Putamen (tissue), 1 donor: Measurements from ENCODE around the gene ENTPD8.
A peak's percentile ranks its signal among the peaks of the same experiment; 100 is the strongest.

Experiments used
- DNase-seq: peaks from one replicate; pipeline ENCODE4 v3.0.0-alpha.2; 2016; ENCODE audit warnings: low spot score

Gene ENTPD8, protein sequence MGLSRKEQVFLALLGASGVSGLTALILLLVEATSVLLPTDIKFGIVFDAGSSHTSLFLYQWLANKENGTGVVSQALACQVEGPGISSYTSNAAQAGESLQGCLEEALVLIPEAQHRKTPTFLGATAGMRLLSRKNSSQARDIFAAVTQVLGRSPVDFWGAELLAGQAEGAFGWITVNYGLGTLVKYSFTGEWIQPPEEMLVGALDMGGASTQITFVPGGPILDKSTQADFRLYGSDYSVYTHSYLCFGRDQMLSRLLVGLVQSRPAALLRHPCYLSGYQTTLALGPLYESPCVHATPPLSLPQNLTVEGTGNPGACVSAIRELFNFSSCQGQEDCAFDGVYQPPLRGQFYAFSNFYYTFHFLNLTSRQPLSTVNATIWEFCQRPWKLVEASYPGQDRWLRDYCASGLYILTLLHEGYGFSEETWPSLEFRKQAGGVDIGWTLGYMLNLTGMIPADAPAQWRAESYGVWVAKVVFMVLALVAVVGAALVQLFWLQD

DNA sequence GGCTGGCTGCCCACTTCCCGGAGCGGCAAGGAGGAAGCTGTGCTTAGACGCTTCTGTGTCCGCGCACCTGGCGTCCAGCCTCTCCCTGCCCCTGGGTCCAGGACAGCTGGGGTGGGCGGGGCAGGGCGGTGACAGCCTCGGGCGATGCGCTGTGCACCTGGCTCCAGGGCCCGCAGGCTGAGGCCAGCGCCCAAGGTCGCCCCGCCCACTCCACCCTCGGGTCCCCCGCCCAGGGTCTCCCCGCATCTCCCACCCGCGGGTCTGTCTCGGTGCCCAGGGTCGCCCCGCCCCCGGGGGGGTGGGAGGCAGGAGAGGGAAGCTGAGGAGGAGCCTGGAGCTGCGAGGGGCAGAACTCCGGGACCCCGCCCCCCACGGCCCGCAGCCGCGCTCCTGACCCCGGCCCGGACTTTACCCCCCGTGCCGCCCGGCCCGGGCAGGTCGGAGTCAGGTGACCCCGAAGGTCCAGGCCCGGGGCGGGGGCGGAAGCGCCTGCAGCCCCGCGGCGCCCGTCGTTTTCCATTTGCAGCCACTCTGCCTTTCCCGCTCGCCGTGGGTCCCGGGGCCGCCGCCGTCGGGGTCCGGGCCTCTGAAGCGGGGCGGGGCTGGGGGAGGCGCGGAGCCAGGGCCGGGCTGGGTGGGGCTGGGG, at the start of gene ENTPD8:
Gene ENTPD8 (minus strand): TSS at position 69 of the 646 bp plus-strand sequence. CDS start 3,072 bp downstream, outside the sequence.
- no peak for DNase-seq

DNA sequence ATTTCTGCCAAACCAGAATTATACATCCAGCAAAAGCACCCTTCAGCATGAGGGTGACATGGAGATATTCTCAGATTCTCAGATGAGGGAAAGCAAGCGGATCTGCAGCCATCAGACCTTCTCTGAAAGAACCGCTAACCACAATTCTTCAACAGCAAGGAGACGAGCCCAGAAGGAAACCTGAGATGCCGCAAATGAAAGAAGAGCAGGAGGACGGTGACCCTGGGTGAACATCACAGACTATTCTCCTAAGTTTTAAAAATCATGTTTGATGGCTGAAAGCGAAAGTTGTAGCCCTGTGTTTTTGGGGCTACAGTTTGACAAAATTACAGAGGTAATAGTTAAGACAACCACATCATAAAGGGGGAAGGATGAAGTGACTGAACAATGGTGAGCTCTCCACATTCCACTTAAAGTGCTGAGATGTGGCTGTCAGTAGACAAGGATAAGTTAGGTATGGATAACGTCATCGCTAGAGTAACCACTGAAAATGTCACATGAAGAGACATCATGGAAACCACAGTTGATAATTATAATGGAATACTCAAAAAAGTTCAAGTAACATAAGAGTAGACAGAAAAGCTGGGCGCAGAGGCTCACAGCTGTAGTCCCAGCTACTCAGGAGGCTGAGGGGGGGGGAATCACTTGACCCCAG, 49.5 kb upstream of the ENTPD8 start:
- DNase-seq = no peak

DNA sequence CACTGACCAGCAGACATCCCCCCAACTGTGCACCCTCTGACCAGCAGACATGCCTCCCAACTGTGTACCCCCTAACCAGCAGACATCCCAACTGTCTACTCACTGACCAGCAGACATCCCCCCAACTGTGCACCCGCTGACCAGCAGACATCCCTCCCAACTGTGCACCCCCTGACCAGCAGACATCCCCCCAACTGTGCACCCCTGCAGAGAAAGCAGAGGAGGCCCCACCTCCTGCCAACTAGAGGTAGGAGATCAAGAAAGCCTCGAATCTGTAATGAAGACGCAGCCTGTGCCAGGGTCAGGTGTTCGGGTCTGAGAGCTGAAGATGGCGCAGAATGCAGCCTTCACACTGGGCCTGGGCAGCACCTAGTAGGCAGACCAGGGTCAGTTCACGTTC, 47.7 kb upstream of the ENTPD8 start:
- DNase-seq = no peak

DNA sequence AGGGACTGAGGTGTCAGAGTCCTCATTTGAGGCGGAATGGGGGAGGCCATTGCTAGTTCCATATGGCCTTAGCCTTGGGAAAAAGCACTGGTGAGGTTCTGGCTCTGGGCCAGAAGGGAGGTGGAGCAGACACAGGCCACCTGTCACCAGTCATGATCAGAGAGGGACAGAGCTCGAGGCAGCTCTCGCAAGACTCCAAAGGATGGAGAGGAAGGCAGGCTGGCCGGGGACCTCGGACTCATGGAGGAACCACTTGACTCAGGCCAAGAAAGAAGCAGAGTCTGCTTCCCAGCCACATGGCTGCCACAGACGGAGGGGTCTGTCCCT, 47.1 kb upstream of the ENTPD8 start:
- no peak for DNase-seq

DNA sequence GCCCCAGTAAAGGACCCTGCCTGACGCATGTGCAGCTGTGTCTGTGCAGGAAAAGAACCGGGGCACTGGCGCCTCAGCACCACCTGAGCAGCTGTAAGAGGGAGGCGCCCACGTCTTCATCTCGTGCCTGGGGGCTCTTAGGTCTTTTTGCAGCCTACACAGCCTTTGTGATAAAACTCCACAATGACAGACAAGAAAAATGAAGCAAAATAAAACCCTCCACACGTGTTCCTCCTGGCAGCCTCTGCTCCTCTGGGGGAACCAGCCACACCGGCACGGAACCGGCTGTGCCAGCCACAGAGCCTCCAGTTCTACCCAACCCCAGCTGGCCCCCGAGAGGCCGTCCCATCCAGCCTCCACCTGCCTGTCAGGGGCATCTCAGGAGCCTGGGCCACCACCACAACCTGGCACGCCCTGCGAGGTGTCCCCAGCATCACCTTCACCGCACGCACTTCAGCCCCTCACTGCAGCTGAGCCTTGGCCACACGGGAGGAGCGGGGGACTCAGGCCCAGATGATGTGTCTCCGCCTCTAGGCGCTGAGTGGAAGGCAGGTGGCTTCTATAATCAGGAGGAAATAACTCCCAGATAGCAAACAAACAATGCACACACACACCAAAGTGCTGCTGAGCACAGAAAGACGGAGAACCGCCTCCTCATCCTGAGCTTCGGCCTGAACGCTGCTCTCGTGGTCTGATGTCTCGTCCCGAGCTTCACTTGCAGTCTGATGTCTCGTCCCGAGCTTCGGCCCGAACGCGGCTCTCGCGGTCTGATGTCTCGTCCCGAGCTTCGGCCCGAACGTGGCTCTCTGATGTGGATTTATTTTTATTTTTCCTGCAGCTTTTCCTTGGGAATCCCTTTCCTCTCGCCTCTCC, 46.5 kb upstream of the ENTPD8 start:
- DNase-seq = peak; percentile 23

DNA sequence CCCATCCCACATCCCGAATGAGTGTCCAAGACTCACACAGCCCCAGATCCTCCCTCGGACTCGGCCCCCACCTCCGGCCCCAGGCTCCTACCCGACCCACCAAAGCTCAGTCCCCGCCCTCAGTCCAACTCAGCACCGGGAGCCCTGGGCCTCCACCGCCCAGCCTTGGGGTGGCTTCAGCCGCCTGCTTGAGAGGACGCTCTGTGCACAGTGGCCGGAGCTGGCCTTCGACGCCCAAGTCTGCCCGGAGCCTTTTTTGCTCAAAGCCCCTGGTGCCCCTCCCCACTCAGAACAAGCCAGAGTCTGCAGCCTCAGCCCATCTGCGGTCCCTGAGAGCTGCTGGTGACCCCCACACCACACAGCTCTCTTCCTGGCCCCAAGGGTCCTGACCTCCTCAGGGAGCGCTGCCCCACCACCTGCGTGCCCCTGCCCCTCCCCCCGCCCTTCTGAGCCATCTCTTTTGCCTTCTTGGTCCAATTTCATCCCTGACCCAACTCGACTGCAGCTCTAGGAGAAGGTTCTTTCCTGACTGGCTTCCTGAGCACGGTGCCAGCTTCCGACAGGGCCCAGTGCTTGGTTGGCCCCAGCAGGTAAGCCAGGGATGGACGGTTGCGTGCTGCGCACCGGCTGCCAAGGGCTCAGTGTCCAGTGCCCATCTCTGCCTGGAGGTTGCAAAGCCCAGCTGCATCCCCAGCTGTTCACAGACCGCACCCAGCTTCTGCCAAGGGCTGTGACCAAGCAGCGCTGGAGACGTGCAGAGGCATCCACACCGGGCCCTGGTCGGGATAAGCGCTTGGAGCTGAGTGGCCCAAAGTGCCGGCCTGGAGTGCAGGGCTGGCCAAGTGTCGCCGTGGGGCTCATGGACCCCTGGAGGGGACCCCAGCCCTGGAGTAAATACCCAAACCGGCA, 45.6 kb upstream of the ENTPD8 start:
- DNase-seq = no peak

DNA sequence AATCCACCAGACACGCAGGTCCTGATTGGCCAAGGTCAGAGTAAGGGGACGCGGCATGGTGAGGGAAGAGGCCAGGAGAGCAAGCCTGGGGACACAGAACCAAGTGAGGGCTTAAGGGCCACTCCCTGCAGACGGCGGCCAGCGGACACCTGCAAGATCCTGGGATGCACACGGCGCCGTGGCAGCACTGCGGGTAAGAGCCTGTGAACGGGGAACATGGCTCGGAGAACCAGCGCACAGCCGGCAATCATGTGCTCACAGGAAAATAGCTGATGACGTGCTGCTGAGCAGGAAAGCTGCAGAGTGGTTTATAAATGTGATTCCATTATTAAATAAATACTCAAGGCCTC, 45.0 kb upstream of the ENTPD8 start:
- DNase-seq = no peak

DNA sequence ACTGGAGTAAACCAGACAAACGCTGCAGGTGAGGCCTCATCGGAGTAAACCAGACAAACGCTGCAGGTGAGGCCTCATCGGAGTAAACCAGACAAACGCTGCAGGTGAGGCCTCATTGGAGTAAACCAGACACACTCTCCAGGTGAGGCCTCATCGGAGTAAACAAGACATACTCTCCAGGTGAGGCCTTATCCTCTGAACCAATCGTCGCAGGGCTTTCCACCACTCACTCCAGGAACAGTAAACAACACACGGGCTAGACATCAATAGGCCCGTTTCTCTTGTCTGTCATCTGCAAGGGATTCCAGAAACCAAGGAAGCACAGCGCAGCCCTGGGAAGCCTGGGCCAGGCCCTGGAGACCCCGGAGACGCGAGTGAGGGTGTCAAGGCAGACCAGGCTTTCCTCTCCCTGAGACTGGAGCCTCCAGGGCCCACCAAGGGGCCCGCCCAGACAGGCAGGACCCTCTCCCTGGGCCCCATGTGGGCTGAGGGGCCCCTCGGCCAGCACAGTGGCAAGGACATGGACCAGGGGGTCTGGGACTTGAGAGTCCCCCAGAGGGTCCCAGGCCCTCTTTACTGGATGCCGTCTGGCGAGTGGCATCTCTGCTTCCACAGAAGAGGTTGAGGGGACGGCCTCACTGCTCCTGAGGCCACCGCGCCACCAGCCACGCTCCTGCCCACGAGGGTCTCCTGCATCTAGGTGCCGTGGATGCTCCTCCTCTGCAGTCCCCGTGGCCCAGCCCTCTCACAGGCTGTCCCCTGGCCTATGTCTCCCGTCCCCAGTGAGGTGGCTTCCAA, 44.4 kb upstream of the ENTPD8 start:
- DNase-seq = no peak

DNA sequence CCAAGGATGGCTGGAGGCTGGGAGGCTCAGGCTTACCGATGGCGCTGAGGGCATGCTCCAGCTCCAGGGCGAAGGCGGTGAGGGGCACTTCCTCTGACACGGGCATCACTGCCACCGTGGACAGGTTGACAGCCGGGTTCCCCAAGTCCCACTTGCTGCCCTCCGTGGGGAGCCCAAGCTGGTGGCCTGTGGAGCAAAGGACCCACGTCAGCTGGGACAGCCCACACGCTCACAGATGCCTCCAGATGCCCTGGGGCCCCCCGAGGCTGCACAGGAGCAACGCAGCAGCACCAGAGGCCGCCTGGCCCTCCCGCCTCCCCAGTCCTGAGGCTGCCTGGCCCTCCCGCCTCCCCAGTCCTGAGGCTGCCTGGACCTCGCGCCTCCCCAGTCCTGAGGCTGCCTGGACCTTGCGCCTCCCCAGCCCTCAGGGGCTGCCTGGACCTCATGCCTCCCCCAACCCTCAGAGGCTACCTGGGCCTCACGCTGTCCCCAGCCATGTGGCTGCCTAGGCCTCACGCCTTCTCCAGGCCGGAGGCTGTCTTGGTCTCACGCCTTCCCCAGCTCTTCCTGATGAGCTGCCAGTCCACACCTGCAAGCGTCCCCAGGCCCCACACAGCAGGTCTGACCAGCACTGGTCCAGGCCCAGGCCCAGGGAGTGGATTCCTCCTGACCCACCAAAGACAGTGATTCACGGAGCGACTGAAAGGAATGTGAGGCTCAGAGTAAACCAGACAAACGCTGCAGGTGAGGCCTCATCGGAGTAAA, 43.6 kb upstream of the ENTPD8 start:
- no peak for DNase-seq

DNA sequence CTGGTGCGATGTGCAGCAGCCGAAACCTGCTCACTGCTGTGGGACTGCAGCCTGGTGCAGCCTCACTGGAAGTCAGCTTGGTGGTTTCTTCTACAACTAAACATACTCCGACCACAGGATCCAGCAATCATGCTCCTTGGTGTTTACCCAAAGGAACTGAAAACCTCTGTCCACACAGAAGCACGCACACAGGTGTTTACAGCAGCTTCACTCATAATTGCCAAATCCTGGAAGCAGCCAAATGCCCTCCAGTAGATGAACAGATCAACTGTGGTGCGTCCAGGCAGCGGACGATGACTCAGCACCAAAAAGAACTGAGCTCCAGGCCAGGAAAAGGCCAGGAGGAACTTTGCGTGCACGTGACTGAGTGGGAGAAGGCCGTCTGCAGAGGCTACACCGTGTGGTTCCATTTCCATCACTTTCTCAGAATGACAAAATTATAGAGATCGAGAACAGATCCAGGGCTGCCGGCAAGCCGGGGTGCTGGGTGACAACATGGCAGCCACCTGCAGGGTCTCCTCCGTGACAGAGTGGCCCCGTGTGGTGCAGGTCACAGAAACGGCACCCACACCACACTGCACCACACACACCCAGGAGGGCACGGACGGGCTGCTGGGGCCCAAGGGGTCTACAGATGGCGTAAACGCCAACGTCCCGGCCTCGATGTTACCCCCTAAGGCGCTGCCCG, 41.1 kb upstream of the ENTPD8 start:
- DNase-seq = no peak

DNA sequence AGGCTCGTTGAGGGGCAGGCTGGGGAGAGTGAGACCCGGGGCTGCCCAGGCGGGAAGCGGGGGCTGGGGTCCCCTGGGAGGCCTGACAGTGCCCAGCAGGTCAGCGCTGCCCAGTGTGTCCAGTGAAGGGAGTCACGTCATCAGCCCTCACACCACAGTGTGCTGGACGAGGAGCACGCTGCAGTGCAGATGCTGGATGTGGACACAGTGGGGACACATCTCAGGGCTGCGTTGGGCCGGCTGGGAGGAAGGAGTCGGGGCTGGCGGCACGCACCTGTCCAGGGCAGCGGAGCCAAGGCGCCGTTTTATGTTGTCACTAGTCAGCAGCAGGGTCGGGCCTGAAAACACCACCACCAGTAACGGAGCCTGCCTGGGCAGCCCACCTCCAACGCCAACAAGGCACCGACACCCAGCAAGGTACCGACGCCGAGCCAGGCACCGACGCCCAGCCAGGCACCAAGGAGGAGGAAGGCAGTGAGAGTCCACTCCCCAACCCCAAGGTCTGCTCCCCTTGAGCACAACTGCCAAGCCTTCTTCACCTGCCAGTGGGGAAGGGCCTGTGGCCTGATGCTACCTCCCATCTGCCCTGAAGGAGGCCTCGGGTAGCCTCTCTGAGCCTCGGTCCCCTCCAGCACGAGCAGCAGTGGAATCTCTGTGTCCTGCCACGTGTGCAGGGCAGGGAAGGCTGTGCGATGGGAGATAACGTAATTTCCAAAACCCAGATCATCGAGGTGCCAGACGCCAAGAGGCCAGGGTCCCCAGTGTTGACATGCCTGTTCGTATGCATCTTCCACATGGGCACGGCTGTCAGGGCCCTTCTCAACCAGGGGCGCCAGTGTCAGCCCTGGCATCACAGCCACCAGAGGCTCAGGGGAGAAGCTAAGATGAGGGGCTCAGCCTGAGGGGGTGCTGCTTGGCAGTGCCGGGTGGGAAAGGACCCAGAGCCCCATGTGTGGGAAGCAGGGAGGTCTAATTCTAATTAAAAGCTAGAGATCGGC, 39.8 kb upstream of the ENTPD8 start:
- no peak for DNase-seq

DNA sequence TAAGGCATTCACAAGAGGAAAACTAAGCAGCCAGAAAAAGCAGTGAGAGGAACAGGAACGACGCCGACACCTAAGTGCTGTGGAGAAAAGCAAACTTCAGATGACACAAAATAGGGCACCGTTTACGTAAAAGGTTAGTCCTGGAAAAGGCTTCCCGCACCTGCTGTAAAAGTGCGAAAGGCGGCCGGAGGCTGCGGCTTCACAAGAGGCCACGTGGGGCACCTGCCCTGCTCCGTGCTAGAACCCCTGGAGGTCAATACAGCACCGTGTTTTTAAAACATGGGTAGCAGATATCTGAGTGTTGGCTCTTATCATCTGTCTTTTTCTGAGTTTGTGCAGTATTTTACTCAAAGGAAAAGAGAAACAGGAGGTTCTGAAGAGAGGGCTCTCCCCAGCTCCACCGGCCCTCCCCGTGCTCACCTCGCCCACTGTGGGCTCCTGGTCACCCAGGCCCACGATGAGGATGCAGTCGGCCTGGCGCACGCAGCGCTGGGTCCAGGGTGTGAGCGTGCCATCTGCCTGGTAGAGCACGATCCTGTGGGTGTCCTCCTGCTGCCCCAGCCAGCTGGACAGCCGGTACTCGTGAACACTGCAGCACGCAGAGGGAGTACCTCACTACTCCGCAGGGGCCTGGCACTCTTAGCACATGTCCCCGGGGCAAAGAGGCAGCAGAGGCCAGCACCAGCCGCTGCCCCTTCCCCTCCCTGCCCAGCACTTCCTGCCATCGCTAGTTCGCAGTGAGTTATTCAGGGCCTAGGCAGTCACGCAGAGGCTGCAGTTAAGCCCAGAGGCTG, 38.9 kb upstream of the ENTPD8 start:
- DNase-seq = no peak

DNA sequence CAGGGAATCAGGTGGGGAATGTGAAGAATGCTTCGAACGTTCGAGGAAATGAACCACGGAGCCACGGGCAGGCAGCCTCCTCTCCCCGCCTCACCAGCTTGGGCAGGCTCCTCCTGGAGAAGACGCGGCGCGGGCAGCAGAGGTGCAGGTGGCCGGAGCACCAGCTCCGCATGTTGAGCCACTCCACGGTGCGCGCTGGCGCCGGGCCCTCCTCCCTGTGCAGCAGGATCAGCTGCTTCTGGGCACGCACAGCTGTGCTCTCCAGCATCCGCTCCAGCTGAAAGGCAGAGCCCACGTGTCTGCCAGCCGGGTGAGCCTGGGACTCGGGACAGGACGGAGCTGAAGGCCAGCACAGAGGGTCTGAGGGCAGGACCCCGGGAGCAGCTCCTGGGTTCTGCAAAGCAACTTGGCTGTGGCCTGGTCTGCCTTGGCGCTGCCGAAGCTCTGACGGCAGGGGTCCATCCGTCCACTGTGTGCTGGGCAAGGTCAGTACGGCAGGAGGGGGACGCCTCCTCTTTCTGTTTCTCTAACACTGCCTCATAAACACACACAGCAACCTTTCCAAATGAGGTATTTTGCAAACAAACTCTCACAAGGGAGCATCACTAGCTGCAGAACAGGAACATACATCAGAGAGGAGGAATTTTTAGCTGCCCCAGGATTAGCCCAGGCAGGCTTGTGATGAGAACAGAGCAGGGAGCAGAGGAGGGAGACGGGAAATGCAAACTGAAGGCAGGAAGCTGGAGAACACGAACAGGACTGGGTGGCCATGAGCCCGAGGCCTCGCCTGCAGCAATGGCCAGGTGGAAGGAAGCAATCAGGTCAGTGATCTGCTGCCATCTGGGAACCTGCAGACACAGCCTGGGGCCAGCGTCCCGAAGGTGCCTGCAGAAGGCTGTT, 38.1 kb upstream of the ENTPD8 start:
- DNase-seq = no peak

DNA sequence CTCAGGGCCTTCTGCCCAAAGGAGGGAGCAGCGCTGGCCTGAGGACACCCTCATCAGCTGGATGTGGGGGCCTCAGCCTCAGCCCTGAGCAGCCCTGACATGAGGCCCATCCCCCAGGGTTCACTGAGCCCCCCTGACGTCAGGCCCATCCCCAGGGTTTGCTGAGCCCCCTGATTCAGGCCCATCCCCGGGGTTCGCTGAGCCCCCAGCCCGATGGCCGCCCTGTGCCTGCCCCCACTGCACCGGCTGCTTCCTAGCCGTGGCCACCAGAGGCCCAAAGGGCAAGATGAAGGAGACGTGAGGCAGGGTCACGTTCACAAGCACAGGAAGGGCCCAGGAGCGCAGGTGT, 37.4 kb upstream of the ENTPD8 start:
- no peak for DNase-seq

DNA sequence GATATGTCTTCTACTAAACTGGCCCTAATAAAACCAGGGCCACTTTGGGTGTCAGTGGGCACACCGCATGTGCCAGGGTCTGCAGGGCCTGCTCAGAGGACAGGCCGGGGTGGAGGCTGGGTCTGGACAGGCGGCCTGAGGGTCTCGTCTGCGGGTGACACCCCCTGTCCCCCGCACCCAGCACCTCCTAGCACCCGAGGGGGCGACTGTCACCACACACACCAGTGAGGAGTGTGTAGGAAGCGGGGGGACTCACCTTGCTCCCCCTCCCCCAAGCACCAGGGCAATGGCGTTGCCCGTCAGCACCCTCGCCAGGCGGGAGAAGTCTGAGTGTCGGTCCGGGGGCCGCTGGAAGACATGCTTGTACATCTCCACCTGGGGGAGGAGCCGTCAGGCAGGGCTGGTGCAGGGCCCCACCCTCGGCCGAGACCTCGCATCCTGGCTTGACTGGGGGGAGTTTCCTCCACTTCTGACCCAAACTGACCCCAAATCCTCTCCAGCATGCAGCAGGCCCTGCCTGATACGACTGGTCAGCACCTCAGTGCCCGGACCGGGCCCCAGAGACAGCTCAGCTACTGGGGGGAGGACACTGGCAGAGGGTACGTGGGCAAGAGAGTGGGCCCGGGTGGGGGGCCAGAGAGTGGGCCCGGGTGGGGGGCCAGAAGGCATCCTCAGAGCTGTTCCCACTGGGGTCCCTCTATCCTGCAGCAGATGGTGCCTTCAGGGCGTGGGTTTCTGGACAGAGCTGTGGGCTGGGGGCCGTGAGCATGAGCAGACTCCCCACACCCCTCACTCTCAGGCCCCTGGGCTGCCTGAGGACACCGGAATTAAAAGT, 36.8 kb upstream of the ENTPD8 start:
- DNase-seq = no peak
